WTC11 (cell line): Measurements from ENCODE around the gene POLR3GL. TPM values are rescaled to one million over a fixed set of nuclear protein-coding genes. Genes with fewer than 3 reads are reported as not detected.

Experiments used
- ATF3 ChIP-seq: sonication (generic); formaldehyde crosslinking; conservative IDR thresholded peaks from 2 replicates; pipeline ENCODE4 v1.8.1; 2022; ENCODE audit warnings: mild to moderate bottlenecking, missing genetic modification reagents
- CDX4 ChIP-seq: fragments of 250-450 bp; sonication (Bioruptor Pico); IDR thresholded peaks from 2 replicates; pipeline ENCODE4 v1.9.0; 2021; ENCODE audit warnings: moderate library complexity, mild to moderate bottlenecking, inconsistent platforms, borderline replicate concordance
- CREB1 ChIP-seq: sonication (generic); formaldehyde crosslinking; IDR thresholded peaks from 2 replicates; pipeline ENCODE4 v1.8.0; 2023; ENCODE audit warnings: mild to moderate bottlenecking, missing genetic modification reagents
- ELF4 ChIP-seq: sonication (generic); formaldehyde crosslinking; IDR thresholded peaks from 2 replicates; pipeline ENCODE4 v1.8.1; 2022; ENCODE audit warnings: low read depth, mild to moderate bottlenecking, moderate library complexity, missing genetic modification reagents
- FOXJ3 ChIP-seq: sonication (generic); formaldehyde crosslinking; IDR thresholded peaks from 2 replicates; pipeline ENCODE4 v1.9.0; 2021; ENCODE audit warnings: missing genetic modification reagents, mild to moderate bottlenecking, borderline replicate concordance
- MAX ChIP-seq: sonication (generic); formaldehyde crosslinking; IDR thresholded peaks from 2 replicates; pipeline ENCODE4 v1.8.0; 2022; ENCODE audit warnings: mild to moderate bottlenecking, missing genetic modification reagents
- MYBL2 ChIP-seq: sonication (generic); formaldehyde crosslinking; IDR thresholded peaks from 2 replicates; pipeline ENCODE4 v1.8.1; 2023; ENCODE audit warnings: mild to moderate bottlenecking, moderate library complexity, missing genetic modification reagents
- NR3C1 ChIP-seq: sonication (generic); formaldehyde crosslinking; conservative IDR thresholded peaks from 2 replicates; pipeline ENCODE4 v1.8.1; 2023; ENCODE audit warnings: low read depth, mild to moderate bottlenecking, missing genetic modification reagents
- PRDM15 ChIP-seq: sonication (generic); formaldehyde crosslinking; IDR thresholded peaks from 2 replicates; pipeline ENCODE4 v1.8.0; 2022; ENCODE audit warnings: missing genetic modification reagents
- PREB ChIP-seq: sonication (generic); formaldehyde crosslinking; IDR thresholded peaks from 2 replicates; pipeline ENCODE4 v1.8.1; 2022; ENCODE audit warnings: mild to moderate bottlenecking, missing genetic modification reagents, moderate library complexity, borderline replicate concordance
- SMAD4 ChIP-seq: sonication (generic); formaldehyde crosslinking; IDR thresholded peaks from 2 replicates; pipeline ENCODE4 v1.8.0; 2022; ENCODE audit warnings: mild to moderate bottlenecking, missing genetic modification reagents
- TCF7 ChIP-seq: sonication (generic); formaldehyde crosslinking; IDR thresholded peaks from 2 replicates; pipeline ENCODE4 v1.8.0; 2022; ENCODE audit warnings: mild to moderate bottlenecking, low read depth, missing genetic modification reagents, moderate library complexity
- TP53 ChIP-seq: sonication (generic); formaldehyde crosslinking; IDR thresholded peaks from 2 replicates; pipeline ENCODE4 v1.8.1; 2023; ENCODE audit warnings: mild to moderate bottlenecking, missing genetic modification reagents
- ZBTB21 ChIP-seq: sonication (generic); formaldehyde crosslinking; IDR thresholded peaks from 2 replicates; pipeline ENCODE4 v1.8.1; 2023; ENCODE audit warnings: mild to moderate bottlenecking, missing genetic modification reagents, borderline replicate concordance
- ZNF121 ChIP-seq: sonication (generic); formaldehyde crosslinking; IDR thresholded peaks from 2 replicates; pipeline ENCODE4 v1.8.0; 2023; ENCODE audit warnings: missing genetic modification reagents
- ZNF219 ChIP-seq: sonication (generic); formaldehyde crosslinking; IDR thresholded peaks from 2 replicates; pipeline ENCODE4 v1.8.0; 2023; ENCODE audit warnings: missing genetic modification reagents, mild to moderate bottlenecking, borderline replicate concordance
- ZNF263 ChIP-seq: sonication (generic); formaldehyde crosslinking; IDR thresholded peaks from 2 replicates; pipeline ENCODE4 v1.8.1; 2022; ENCODE audit warnings: low read depth, mild to moderate bottlenecking, moderate library complexity, missing genetic modification reagents
- ZNF416 ChIP-seq: fragments of 250-450 bp; sonication (Bioruptor Pico); IDR thresholded peaks from 2 replicates; pipeline ENCODE4 v1.9.0; 2021; ENCODE audit warnings: mild to moderate bottlenecking, inconsistent platforms
- total RNA-seq: library from RNA; stranded (reverse); gene quantifications from 3 replicates; pipeline ENCODE4 v1.2.3, GENCODE V29; 2021
- TF ChIP-seq, protein P1 (sequence below): fragments of 250-450 bp; sonication (Bioruptor Pico); IDR thresholded peaks from 2 replicates; pipeline ENCODE4 v1.9.0; 2021; ENCODE audit warnings: mild to moderate bottlenecking, borderline replicate concordance
- TF ChIP-seq, protein P2 (sequence below): sonication (generic); formaldehyde crosslinking; IDR thresholded peaks from 2 replicates; pipeline ENCODE4 v1.8.0; 2022; ENCODE audit warnings: mild to moderate bottlenecking, missing genetic modification reagents
- TF ChIP-seq, protein P3 (sequence below): sonication (generic); formaldehyde crosslinking; IDR thresholded peaks from 2 replicates; pipeline ENCODE4 v1.8.0; 2022; ENCODE audit warnings: mild to moderate bottlenecking, missing genetic modification reagents
- TF ChIP-seq, protein P4 (sequence below): fragments of 250-450 bp; sonication (Bioruptor Pico); IDR thresholded peaks from 2 replicates; pipeline ENCODE4 v1.8.0; 2021; ENCODE audit warnings: mild to moderate bottlenecking

POLR3GL gene
- total RNA-seq, 1 experiment from 2014 or later, result 3.8 TPM

- TF ChIP-seq, protein P1, sequence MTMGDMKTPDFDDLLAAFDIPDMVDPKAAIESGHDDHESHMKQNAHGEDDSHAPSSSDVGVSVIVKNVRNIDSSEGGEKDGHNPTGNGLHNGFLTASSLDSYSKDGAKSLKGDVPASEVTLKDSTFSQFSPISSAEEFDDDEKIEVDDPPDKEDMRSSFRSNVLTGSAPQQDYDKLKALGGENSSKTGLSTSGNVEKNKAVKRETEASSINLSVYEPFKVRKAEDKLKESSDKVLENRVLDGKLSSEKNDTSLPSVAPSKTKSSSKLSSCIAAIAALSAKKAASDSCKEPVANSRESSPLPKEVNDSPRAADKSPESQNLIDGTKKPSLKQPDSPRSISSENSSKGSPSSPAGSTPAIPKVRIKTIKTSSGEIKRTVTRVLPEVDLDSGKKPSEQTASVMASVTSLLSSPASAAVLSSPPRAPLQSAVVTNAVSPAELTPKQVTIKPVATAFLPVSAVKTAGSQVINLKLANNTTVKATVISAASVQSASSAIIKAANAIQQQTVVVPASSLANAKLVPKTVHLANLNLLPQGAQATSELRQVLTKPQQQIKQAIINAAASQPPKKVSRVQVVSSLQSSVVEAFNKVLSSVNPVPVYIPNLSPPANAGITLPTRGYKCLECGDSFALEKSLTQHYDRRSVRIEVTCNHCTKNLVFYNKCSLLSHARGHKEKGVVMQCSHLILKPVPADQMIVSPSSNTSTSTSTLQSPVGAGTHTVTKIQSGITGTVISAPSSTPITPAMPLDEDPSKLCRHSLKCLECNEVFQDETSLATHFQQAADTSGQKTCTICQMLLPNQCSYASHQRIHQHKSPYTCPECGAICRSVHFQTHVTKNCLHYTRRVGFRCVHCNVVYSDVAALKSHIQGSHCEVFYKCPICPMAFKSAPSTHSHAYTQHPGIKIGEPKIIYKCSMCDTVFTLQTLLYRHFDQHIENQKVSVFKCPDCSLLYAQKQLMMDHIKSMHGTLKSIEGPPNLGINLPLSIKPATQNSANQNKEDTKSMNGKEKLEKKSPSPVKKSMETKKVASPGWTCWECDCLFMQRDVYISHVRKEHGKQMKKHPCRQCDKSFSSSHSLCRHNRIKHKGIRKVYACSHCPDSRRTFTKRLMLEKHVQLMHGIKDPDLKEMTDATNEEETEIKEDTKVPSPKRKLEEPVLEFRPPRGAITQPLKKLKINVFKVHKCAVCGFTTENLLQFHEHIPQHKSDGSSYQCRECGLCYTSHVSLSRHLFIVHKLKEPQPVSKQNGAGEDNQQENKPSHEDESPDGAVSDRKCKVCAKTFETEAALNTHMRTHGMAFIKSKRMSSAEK, result no peak
- TF ChIP-seq, protein P2, sequence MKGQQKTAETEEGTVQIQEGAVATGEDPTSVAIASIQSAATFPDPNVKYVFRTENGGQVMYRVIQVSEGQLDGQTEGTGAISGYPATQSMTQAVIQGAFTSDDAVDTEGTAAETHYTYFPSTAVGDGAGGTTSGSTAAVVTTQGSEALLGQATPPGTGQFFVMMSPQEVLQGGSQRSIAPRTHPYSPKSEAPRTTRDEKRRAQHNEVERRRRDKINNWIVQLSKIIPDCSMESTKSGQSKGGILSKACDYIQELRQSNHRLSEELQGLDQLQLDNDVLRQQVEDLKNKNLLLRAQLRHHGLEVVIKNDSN (CRISPR knock-in tag), result no peak
- no peak for TF ChIP-seq ZBTB21 (CRISPR knock-in tag)
- no peak for TF ChIP-seq PREB
- no peak for TF ChIP-seq ZNF121
- TF ChIP-seq SMAD4 (CRISPR knock-in tag), result no peak
- no peak for TF ChIP-seq TCF7 (CRISPR knock-in tag)
- TF ChIP-seq ATF3 (CRISPR knock-in tag), result no peak
- no peak for TF ChIP-seq CREB1 (CRISPR knock-in tag)
- TF ChIP-seq CDX4 (CRISPR knock-in tag), result no peak
- TF ChIP-seq ZNF219 (CRISPR knock-in tag), result no peak
- TF ChIP-seq, protein P3, sequence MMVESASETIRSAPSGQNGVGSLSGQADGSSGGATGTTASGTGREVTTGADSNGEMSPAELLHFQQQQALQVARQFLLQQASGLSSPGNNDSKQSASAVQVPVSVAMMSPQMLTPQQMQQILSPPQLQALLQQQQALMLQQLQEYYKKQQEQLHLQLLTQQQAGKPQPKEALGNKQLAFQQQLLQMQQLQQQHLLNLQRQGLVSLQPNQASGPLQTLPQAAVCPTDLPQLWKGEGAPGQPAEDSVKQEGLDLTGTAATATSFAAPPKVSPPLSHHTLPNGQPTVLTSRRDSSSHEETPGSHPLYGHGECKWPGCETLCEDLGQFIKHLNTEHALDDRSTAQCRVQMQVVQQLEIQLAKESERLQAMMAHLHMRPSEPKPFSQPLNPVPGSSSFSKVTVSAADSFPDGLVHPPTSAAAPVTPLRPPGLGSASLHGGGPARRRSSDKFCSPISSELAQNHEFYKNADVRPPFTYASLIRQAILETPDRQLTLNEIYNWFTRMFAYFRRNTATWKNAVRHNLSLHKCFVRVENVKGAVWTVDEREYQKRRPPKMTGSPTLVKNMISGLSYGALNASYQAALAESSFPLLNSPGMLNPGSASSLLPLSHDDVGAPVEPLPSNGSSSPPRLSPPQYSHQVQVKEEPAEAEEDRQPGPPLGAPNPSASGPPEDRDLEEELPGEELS (CRISPR knock-in tag), result no peak
- no peak for TF ChIP-seq ELF4 (CRISPR knock-in tag)
- TF ChIP-seq MAX (CRISPR knock-in tag), result peak; percentile 15; the same call in 1 of the 2 replicates
- TF ChIP-seq MYBL2 (CRISPR knock-in tag), result 0 out of 2 replicates have a peak, but pooled peaks have one; percentile 28
- no peak for TF ChIP-seq TP53 (CRISPR knock-in tag)
- no peak for TF ChIP-seq ZNF416 (CRISPR knock-in tag)
- TF ChIP-seq ZNF263 (CRISPR knock-in tag), result no peak
- no peak for TF ChIP-seq FOXJ3 (CRISPR knock-in tag)
- TF ChIP-seq, protein P4, sequence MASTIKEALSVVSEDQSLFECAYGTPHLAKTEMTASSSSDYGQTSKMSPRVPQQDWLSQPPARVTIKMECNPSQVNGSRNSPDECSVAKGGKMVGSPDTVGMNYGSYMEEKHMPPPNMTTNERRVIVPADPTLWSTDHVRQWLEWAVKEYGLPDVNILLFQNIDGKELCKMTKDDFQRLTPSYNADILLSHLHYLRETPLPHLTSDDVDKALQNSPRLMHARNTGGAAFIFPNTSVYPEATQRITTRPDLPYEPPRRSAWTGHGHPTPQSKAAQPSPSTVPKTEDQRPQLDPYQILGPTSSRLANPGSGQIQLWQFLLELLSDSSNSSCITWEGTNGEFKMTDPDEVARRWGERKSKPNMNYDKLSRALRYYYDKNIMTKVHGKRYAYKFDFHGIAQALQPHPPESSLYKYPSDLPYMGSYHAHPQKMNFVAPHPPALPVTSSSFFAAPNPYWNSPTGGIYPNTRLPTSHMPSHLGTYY (CRISPR knock-in tag), result no peak
- TF ChIP-seq NR3C1 (CRISPR knock-in tag), result no peak
- TF ChIP-seq PRDM15 (CRISPR knock-in tag), result no peak
Observed at GRCh38 chr1:145978854-145979745, 14.6 kb downstream of the POLR3GL start (continued).
